Smooth muscle cell (in vitro differentiated cells): Measurements from ENCODE around the gene ZNF723. TPM values are rescaled to one million over a fixed set of nuclear protein-coding genes. Genes with fewer than 3 reads are reported as not detected.

Experiments used
- DNase-seq: peaks from one replicate; lab custom pipeline; 2025; ENCODE audit not compliant: unreplicated experiment; lab: John Stamatoyannopoulos, UW
- H2AFZ ChIP-seq: fragments of 200-600 bp; sonication (generic); 2 replicates; pipeline ENCODE4 v1.6.0; 2016; ENCODE audit warnings: antibody characterized with exemption, low read depth, mild to moderate bottlenecking
- H3F3A ChIP-seq: fragments of 200-600 bp; sonication (generic); 2 replicates; pipeline ENCODE4 v1.6.0; 2017; ENCODE audit warnings: antibody characterized with exemption, low read depth
- H3K27ac ChIP-seq: fragments of 200-600 bp; sonication (generic); 2 replicates; pipeline ENCODE4 v1.5.1; 2016; ENCODE audit warnings: low read depth, mild to moderate bottlenecking
- H3K27me3 ChIP-seq: fragments of 200-600 bp; sonication (generic); 2 replicates; pipeline ENCODE4 v1.6.1; 2016; ENCODE audit warnings: low read depth, mild to moderate bottlenecking
- H3K36me3 ChIP-seq: fragments of 200-600 bp; sonication (generic); 2 replicates; pipeline ENCODE4 v1.5.1; 2016; ENCODE audit warnings: low read depth
- H3K4me1 ChIP-seq: fragments of 200-600 bp; sonication (generic); 2 replicates; pipeline ENCODE4 v1.5.1; 2016; ENCODE audit warnings: low read depth
- H3K4me2 ChIP-seq: fragments of 200-600 bp; sonication (generic); 2 replicates; pipeline ENCODE4 v1.6.0; 2016; ENCODE audit warnings: mild to moderate bottlenecking
- H3K4me3 ChIP-seq: fragments of 200-600 bp; sonication (generic); 2 replicates; pipeline ENCODE4 v1.5.1; 2016; ENCODE audit warnings: mild to moderate bottlenecking
- H3K79me2 ChIP-seq: fragments of 200-600 bp; sonication (generic); 2 replicates; pipeline ENCODE4 v1.6.0; 2016; ENCODE audit warnings: low read depth, mild to moderate bottlenecking
- H3K9ac ChIP-seq: fragments of 200-600 bp; sonication (generic); 2 replicates; pipeline ENCODE4 v1.6.0; 2016; ENCODE audit warnings: low read depth
- H3K9me3 ChIP-seq: fragments of 200-600 bp; sonication (generic); replicated peaks from 2 replicates; pipeline ENCODE4 v1.5.1; 2016; ENCODE audit warnings: low read depth
- H4K20me1 ChIP-seq: fragments of 200-600 bp; sonication (generic); 2 replicates; pipeline ENCODE4 v1.6.0; 2016; ENCODE audit warnings: low read depth
- CTCF ChIP-seq: fragments of 200-600 bp; sonication (generic); IDR thresholded peaks from 2 replicates; pipeline ENCODE4 v1.5.1; 2017; ENCODE audit warnings: borderline replicate concordance, mild to moderate bottlenecking, antibody characterized with exemption; ENCODE audit not compliant: insufficient read depth, poor library complexity, severe bottlenecking
- WGBS: methylation state at CpG from one replicate; pipeline ENCODE4 v1.1.7; 2016; ENCODE audit warnings: low lambda C conversion rate; 5-methylcytosine and 5-hydroxymethylcytosine counted together
- polyA plus RNA-seq: library from polyadenylated mRNA; unstranded; fragments of >200 nt; fragmentation: Nextera tagmentation; extraction: Ambion mirVana; gene quantifications from 2 replicates; pipeline ENCODE4 v1.2.1, GENCODE V29; 2016
- small RNA-seq: library from RNA; depleted of rRNA; stranded (forward); fragments of <200 nt; gene quantifications from one replicate; pipeline ENCODE3, GENCODE V24; 2014
- total RNA-seq: library from RNA; depleted of rRNA; stranded (reverse); fragments of >200 nt; gene quantifications from 2 replicates; pipeline ENCODE4 v1.2.3, GENCODE V29; 2014

The ZNF723 gene
- total and polyA plus RNA-seq, 2 experiments from 2014 or later, result not detected

- no peak for DNase-seq
- Histone ChIP-seq H3K9me3 (peaks cover 9% of the 10 kb centered on the region), H3K27me3 (no peaks in the 10 kb centered on the region), H3K4me2 (no peak overlapping the region), H3K79me2 (no peaks in the 10 kb centered on the region), H3F3A (no peaks in the 10 kb centered on the region), H3K4me1 (no peaks in the 10 kb centered on the region), H3K4me3 (no peak overlapping the region), H3K9ac (no peak overlapping the region), H3K36me3 (no peaks in the 10 kb centered on the region), H2AFZ (no peak overlapping the region), H3K27ac (no peak overlapping the region), H4K20me1 (no peaks in the 10 kb centered on the region)
- no peak for TF ChIP-seq CTCF
- 24% methylated on average over 3 of the region's 3 CpGs for WGBS
Observed at GRCh38 chr19:22882797-22883196, 50.7 kb downstream of the ZNF723 start.

GRCh38 chr19:22893855-22894270, 61.8 kb downstream of the ZNF723 start:
- Histone ChIP-seq H3K4me1 (no peaks in the 10 kb centered on the region), H3F3A (no peaks in the 10 kb centered on the region), H3K79me2 (no peaks in the 10 kb centered on the region), H3K4me2 (no peak overlapping the region), H3K27me3 (no peaks in the 10 kb centered on the region), H3K4me3 (no peak overlapping the region), H3K9me3 (peaks cover 14% of the 10 kb centered on the region), H3K9ac (no peak overlapping the region), H3K36me3 (no peaks in the 10 kb centered on the region), H3K27ac (no peak overlapping the region), H4K20me1 (no peaks in the 10 kb centered on the region), H2AFZ (no peak overlapping the region)
- 92% methylated on average over 29 of the region's 35 CpGs for whole genome bisulfite sequencing
- DNase-seq, result no peak
- no peak for TF ChIP-seq CTCF

- H3K27ac ChIP-seq, result no peak overlapping the region
- 96% methylated on average over 36 of the region's 47 CpGs for WGBS
- no peaks in the 10 kb centered on the region for H3F3A ChIP-seq
- H2AFZ ChIP-seq, result no peak overlapping the region
- DNase-seq, result no peak
- H3K9me3 ChIP-seq, result peaks cover 3% of the 10 kb centered on the region
- no peaks in the 10 kb centered on the region for H4K20me1 ChIP-seq
- no peaks in the 10 kb centered on the region for H3K4me1 ChIP-seq
- H3K4me2 ChIP-seq, result no peak overlapping the region
- no peaks in the 10 kb centered on the region for H3K79me2 ChIP-seq
- no peak overlapping the region for H3K9ac ChIP-seq
- no peaks in the 10 kb centered on the region for H3K36me3 ChIP-seq
- no peak overlapping the region for H3K4me3 ChIP-seq
- no peaks in the 10 kb centered on the region for H3K27me3 ChIP-seq
- TF ChIP-seq CTCF, result no peak
Observed at GRCh38 chr19:22901431-22902130, 69.5 kb downstream of the ZNF723 start.

Small RNAs within 50 kb of the gene (small RNA-seq; reads per million reads assigned to genes)
- not detected for gene VN1R88P

Other genes starting within 250 kb of the ZNF723 start
- gene ZNF492, start 198.0 kb upstream of the ZNF723 start, total RNA-seq, result not detected in 2 replicates
- not detected in 2 replicates for gene ZNF492, start 198.0 kb upstream of the ZNF723 start, polyA plus RNA-seq
- not detected in 2 replicates for gene ZNF99, start 48.1 kb upstream of the ZNF723 start, total RNA-seq
- not detected in 2 replicates for gene ZNF99, start 48.1 kb upstream of the ZNF723 start, polyA plus RNA-seq
- not detected in 2 replicates for gene ZNF728, start 170.9 kb downstream of the ZNF723 start, total RNA-seq
- gene ZNF728, start 170.9 kb downstream of the ZNF723 start, polyA plus RNA-seq, result not detected in 2 replicates